K562 (cell line): ENCODE results near the gene PHB1. TPM values are rescaled to one million over a fixed set of nuclear protein-coding genes. Genes with fewer than 3 reads are reported as not detected.

Source experiments
- ATAC-seq: fragments of 200-7000 bp; cut with Tn5 transposase; 3 replicates; pipeline ENCODE4 v1.9.1; 2020; ENCODE audit warnings: moderate library complexity
- BruUV-seq: library from RNA; stranded (reverse); fragments of 400-500 nt; replicated peaks from 2 replicates; lab custom pipeline; 2021; lab: Mats Ljungman, UMichigan
- CTCF ChIA-PET: fragments of 300-600 bp; formaldehyde crosslinking; extraction: SDS; loops from one replicate; lab custom pipeline; 2021; ENCODE audit warnings: low intra/inter-chr PET ratio; lab: Yijun Ruan, JAX
- POLR2A ChIA-PET: fragments of 300-600, 350-650 bp; sonication (Branson Sonifier 250); formaldehyde crosslinking; extraction: SDS; loops from one replicate; lab custom pipeline; 2021; ENCODE audit warnings: antibody characterized with exemption, inconsistent platforms; lab: Yijun Ruan, JAX
- DNase-seq, 4 experiments: peaks; one replicate each; pipeline versions ENCODE4 v3.0.0 to v3.0.0-alpha.2; 2011 to 2018; ENCODE audit warnings: low spot score in 3 of 4, mixed read lengths in 3 of 4; ENCODE audit errors: extremely low read depth in 1 of 4
- FAIRE-seq: peaks from 2 replicates; lab custom pipeline; 2011; peaks lifted over from hg19 to GRCh38; lab: Jason Lieb, UNC
- H2AFZ ChIP-seq: 2 replicates; pipeline ENCODE4 v1.6.0; 2011; ENCODE audit warnings: low read depth, low read length, control low read depth, inconsistent platforms
- H3K27ac ChIP-seq: fragments of 200-600 bp; 3 replicates; pipeline ENCODE4 v1.8.0; 2011; ENCODE audit warnings: low read depth, mild to moderate bottlenecking, control low read depth, inconsistent platforms, low read length, moderate library complexity, mixed read lengths; ENCODE audit errors: extremely low read depth
- H3K27me3 ChIP-seq, 2 experiments: fragments of 300-600 bp in 1 of 2; 2 replicates in 1 of 2; 3 replicates in 1 of 2; pipeline versions ENCODE4 v1.6.0 to v1.8.0; 2011; ENCODE audit warnings: inconsistent platforms in 2 of 2, low read length in 2 of 2, mild to moderate bottlenecking in 1 of 2, mixed read lengths in 1 of 2, moderate library complexity in 1 of 2; ENCODE audit not compliant: control insufficient read depth in 2 of 2, insufficient read depth in 2 of 2
- H3K36me3 ChIP-seq: fragments of 300-600 bp; 3 replicates; pipeline ENCODE4 v1.8.0; 2011; ENCODE audit warnings: mild to moderate bottlenecking, low read length, inconsistent platforms; ENCODE audit not compliant: control insufficient read depth, insufficient read depth
- H3K4me1 ChIP-seq, 2 experiments: fragments of 200-600 bp in 1 of 2; replicated peaks in 1 of 2; 2 replicates in 1 of 2; 3 replicates in 1 of 2; pipeline versions ENCODE4 v1.5.1 to v1.8.0; 2011; ENCODE audit warnings: inconsistent platforms in 2 of 2, low read length in 2 of 2, mild to moderate bottlenecking in 1 of 2, mixed read lengths in 1 of 2, moderate library complexity in 1 of 2; ENCODE audit not compliant: control insufficient read depth in 2 of 2, insufficient read depth in 2 of 2
- H3K4me2 ChIP-seq: 2 replicates; pipeline ENCODE4 v1.6.1; 2011; ENCODE audit warnings: low read length, control low read depth, inconsistent platforms, mixed read lengths; ENCODE audit not compliant: insufficient read depth
- H3K4me3 ChIP-seq: fragments of 200-600 bp; sonication (generic), shearing (Covaris generic); 2 replicates; pipeline ENCODE4 v1.5.1; 2016; ENCODE audit warnings: control low read depth, inconsistent platforms
- H3K79me2 ChIP-seq: fragments of 200-600 bp; 3 replicates; pipeline ENCODE4 v1.8.0; 2011; ENCODE audit warnings: low read length, inconsistent platforms; ENCODE audit not compliant: control insufficient read depth, insufficient read depth
- H3K9ac ChIP-seq, 2 experiments: 2 replicates each; pipeline versions ENCODE4 v1.6.0 to v1.6.1; 2011; ENCODE audit warnings: low read depth in 2 of 2, low read length in 2 of 2, control low read depth in 1 of 2, inconsistent platforms in 1 of 2, mild to moderate bottlenecking in 1 of 2, mixed read lengths in 1 of 2; ENCODE audit not compliant: insufficient read depth in 1 of 2
- H3K9me1 ChIP-seq: one replicate; pipeline ENCODE4 v1.6.0; 2011; ENCODE audit warnings: inconsistent platforms, mild to moderate bottlenecking, low read length, moderate library complexity; ENCODE audit not compliant: control insufficient read depth, insufficient read depth
- H3K9me3 ChIP-seq: replicated peaks from 2 replicates; pipeline ENCODE4 v1.5.1; 2011; ENCODE audit warnings: low read depth, low read length, inconsistent platforms; ENCODE audit not compliant: control insufficient read depth, insufficient read depth
- H4K20me1 ChIP-seq: replicated peaks from 2 replicates; pipeline ENCODE4 v1.6.1; 2011; ENCODE audit warnings: low read length, inconsistent platforms, mixed read lengths; ENCODE audit not compliant: control insufficient read depth, insufficient read depth
- FOS ChIP-seq: IDR thresholded peaks from 3 replicates; pipeline ENCODE4 v1.6.1; 2011; ENCODE audit not compliant: insufficient read length; ENCODE audit errors: extremely low read depth
- HEY1 ChIP-seq: fragments of 250-450 bp; sonication (Bioruptor Pico); IDR thresholded peaks from 2 replicates; pipeline ENCODE4 v1.5.0; 2020; ENCODE audit warnings: mild to moderate bottlenecking, moderate library complexity, borderline replicate concordance
- KDM4B ChIP-seq, 2 experiments: fragments of 450-650 bp in 1 of 2; sonication (generic) in 1 of 2; IDR thresholded peaks; 2 replicates each; pipeline ENCODE4 v1.6.1; 2016 to 2017; ENCODE audit warnings: borderline replicate concordance in 2 of 2, antibody characterized with exemption in 1 of 2, low read depth in 1 of 2, mild to moderate bottlenecking in 1 of 2
- LCOR ChIP-seq: sonication (generic); formaldehyde crosslinking; IDR thresholded peaks from 2 replicates; pipeline ENCODE4 v1.8.0; 2022; ENCODE audit warnings: mild to moderate bottlenecking, missing genetic modification reagents
- RBM34 ChIP-seq: fragments of 200-400 bp; formaldehyde crosslinking; IDR thresholded peaks from 2 replicates; pipeline ENCODE4 v1.6.1; 2018; ENCODE audit warnings: low read length, borderline replicate concordance; ENCODE audit not compliant: insufficient read depth
- RFX1 ChIP-seq: fragments of 450-650 bp; IDR thresholded peaks from 2 replicates; pipeline ENCODE4 v1.6.1; 2016; ENCODE audit warnings: mild to moderate bottlenecking, moderate library complexity
- SNRNP70 ChIP-seq: fragments of 200-400 bp; formaldehyde crosslinking; optimal IDR thresholded peaks from 2 replicates; pipeline ENCODE3; 2017; ENCODE audit warnings: low read depth, low read length
- TBL1XR1 ChIP-seq, 2 experiments: IDR thresholded peaks; 2 replicates each; pipeline ENCODE4 v1.6.1; 2012; ENCODE audit warnings: improper control_type of control experiment in 2 of 2, low read length in 2 of 2, mild to moderate bottlenecking in 1 of 2
- ZFPM2 ChIP-seq: fragments of 250-450 bp; sonication (Bioruptor Pico); IDR thresholded peaks from 2 replicates; pipeline ENCODE4 v1.5.1; 2022; ENCODE audit warnings: mild to moderate bottlenecking
- ZNF184 ChIP-seq: sonication (generic); formaldehyde crosslinking; IDR thresholded peaks from 2 replicates; pipeline ENCODE4 v1.5.0; 2020; ENCODE audit warnings: missing genetic modification reagents
- ZNF324 ChIP-seq: fragments of 250-450 bp; sonication (Bioruptor Pico); IDR thresholded peaks from 2 replicates; pipeline ENCODE4 v1.4.0; 2020; ENCODE audit warnings: mild to moderate bottlenecking
- WGBS: fragments of 100-300 bp; shearing (Covaris generic); methylation state at CpG from one replicate; pipeline ENCODE4 v1.1.6; 2016; ENCODE audit warnings: low coverage, mixed read lengths; ENCODE audit not compliant: insufficient coverage; ENCODE audit errors: missing lambda C conversion rate; 5-methylcytosine and 5-hydroxymethylcytosine counted together
- in situ Hi-C: fragments of 300-500 bp; cut with MboI; formaldehyde crosslinking; loops from 4 replicates; pipeline ENCODE4 v1.15.0; 2018; ENCODE audit warnings: inconsistent platforms, mixed read lengths
- intact Hi-C: fragments of 100-400 bp; cut with micrococcal nuclease; formaldehyde crosslinking; loops from 2 replicates; pipeline ENCODE4 v1.14.2; 2022
- polyA plus RNA-seq, 8 experiments: library from polyadenylated mRNA; depleted of rRNA in 4 of 8; stranded (reverse) in 5 of 8; unstranded in 3 of 8; fragments of >200 nt; fragmentation: Nextera tagmentation in 2 of 8; fragmentation: Illumina TruSeq in 1 of 8; extraction: Ambion mirVana in 2 of 8; extraction: Trizol in 1 of 8; gene quantifications; 2 replicates each; pipeline versions ENCODE4 v1.2.1 to v1.2.3, GENCODE V29; 2011 to 2014; ENCODE audit warnings: inconsistent platforms in 1 of 8, missing spikeins in 1 of 8
- total RNA-seq, 7 experiments: library from RNA; depleted of rRNA in 6 of 7; stranded (reverse); fragments of >200 nt in 6 of 7; fragmentation: Illumina TruSeq in 2 of 7; extraction: Trizol in 2 of 7; gene quantifications; 2 replicates each; pipeline versions ENCODE4 v1.2.1 to v1.2.3, GENCODE V29; 2011 to 2021; ENCODE audit warnings: low replicate concordance in 1 of 7
- TF ChIP-seq, protein P1 (sequence below): fragments of 250-450 bp; sonication (Bioruptor Pico); IDR thresholded peaks from 2 replicates; pipeline ENCODE4 v1.8.0; 2021; ENCODE audit warnings: moderate library complexity, mild to moderate bottlenecking, inconsistent platforms
- TF ChIP-seq, protein P2 (sequence below): fragments of 150-350 bp; IDR thresholded peaks from 2 replicates; pipeline ENCODE4 v1.6.1; 2014; ENCODE audit warnings: low read depth, mild to moderate bottlenecking, low read length, borderline replicate concordance
- TF ChIP-seq, protein P3 (sequence below): sonication (generic); formaldehyde crosslinking; IDR thresholded peaks from 2 replicates; pipeline ENCODE4 v1.8.1; 2022; ENCODE audit warnings: missing genetic modification reagents

The PHB1 gene
- total and polyA plus RNA-seq, 9 of the 15 experiments (the other 6 are each of a cell fraction or from before 2014, with no cell fraction given): 191 to 818 (median 349) TPM

DNA sequence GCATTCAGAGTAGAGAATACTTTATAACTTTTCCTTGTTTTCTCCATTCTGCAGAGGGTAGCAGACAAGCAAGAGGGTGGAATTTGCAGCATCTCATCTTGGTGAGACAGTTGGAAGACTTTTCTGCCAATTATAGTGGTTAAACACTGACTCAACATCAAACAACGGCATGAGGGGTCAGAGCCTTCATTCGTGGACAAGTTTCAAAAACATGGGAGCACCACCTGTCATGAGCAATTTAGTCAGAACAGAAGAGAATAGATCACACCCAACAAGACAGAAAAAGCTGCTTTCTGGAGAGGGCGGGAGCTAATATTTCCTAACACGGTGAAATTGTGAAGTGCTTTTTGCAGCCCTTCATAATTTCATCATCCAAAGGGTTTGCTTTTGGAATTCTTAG, 34.8 kb downstream of the PHB1 start:
- TF ChIP-seq, protein P1, sequence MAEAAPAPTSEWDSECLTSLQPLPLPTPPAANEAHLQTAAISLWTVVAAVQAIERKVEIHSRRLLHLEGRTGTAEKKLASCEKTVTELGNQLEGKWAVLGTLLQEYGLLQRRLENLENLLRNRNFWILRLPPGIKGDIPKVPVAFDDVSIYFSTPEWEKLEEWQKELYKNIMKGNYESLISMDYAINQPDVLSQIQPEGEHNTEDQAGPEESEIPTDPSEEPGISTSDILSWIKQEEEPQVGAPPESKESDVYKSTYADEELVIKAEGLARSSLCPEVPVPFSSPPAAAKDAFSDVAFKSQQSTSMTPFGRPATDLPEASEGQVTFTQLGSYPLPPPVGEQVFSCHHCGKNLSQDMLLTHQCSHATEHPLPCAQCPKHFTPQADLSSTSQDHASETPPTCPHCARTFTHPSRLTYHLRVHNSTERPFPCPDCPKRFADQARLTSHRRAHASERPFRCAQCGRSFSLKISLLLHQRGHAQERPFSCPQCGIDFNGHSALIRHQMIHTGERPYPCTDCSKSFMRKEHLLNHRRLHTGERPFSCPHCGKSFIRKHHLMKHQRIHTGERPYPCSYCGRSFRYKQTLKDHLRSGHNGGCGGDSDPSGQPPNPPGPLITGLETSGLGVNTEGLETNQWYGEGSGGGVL (CRISPR knock-in tag): no peak
- no peak for TF ChIP-seq ZNF324 (CRISPR knock-in tag)
- TF ChIP-seq KDM4B (IDR thresholded peaks at IDR 0.05; ENCODE audit: borderline replicate concordance in 2 of 2, low read depth in 1 of 2): no peak
- TF ChIP-seq ZNF184: no peak
- no peak for TF ChIP-seq ZFPM2
- TF ChIP-seq HEY1 (CRISPR knock-in tag): no peak
- TF ChIP-seq RFX1: no peak
- no peak for TF ChIP-seq LCOR
- TF ChIP-seq, protein P2, sequence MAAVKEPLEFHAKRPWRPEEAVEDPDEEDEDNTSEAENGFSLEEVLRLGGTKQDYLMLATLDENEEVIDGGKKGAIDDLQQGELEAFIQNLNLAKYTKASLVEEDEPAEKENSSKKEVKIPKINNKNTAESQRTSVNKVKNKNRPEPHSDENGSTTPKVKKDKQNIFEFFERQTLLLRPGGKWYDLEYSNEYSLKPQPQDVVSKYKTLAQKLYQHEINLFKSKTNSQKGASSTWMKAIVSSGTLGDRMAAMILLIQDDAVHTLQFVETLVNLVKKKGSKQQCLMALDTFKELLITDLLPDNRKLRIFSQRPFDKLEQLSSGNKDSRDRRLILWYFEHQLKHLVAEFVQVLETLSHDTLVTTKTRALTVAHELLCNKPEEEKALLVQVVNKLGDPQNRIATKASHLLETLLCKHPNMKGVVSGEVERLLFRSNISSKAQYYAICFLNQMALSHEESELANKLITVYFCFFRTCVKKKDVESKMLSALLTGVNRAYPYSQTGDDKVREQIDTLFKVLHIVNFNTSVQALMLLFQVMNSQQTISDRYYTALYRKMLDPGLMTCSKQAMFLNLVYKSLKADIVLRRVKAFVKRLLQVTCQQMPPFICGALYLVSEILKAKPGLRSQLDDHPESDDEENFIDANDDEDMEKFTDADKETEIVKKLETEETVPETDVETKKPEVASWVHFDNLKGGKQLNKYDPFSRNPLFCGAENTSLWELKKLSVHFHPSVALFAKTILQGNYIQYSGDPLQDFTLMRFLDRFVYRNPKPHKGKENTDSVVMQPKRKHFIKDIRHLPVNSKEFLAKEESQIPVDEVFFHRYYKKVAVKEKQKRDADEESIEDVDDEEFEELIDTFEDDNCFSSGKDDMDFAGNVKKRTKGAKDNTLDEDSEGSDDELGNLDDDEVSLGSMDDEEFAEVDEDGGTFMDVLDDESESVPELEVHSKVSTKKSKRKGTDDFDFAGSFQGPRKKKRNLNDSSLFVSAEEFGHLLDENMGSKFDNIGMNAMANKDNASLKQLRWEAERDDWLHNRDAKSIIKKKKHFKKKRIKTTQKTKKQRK: no peak
- TF ChIP-seq SNRNP70: no peak
- no peak for TF ChIP-seq FOS
- no peak for TF ChIP-seq TBL1XR1 (IDR thresholded peaks at IDR 0.05; ENCODE audit: low read length in 2 of 2)
- TF ChIP-seq, protein P3, sequence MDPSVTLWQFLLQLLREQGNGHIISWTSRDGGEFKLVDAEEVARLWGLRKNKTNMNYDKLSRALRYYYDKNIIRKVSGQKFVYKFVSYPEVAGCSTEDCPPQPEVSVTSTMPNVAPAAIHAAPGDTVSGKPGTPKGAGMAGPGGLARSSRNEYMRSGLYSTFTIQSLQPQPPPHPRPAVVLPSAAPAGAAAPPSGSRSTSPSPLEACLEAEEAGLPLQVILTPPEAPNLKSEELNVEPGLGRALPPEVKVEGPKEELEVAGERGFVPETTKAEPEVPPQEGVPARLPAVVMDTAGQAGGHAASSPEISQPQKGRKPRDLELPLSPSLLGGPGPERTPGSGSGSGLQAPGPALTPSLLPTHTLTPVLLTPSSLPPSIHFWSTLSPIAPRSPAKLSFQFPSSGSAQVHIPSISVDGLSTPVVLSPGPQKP (CRISPR knock-in tag): no peak
- TF ChIP-seq RBM34: no peak
- CTCF ChIA-PET: interaction anchor here (0.6 kb wide), 1 partner anchor 27 kb away, joined by 4 read pairs; no protein-coding TSS in a partner anchor
- no peak overlapping the region for H3K27ac ChIP-seq
- ATAC-seq: no peak
- H2AFZ ChIP-seq: no peak overlapping the region
- H3K9me3 ChIP-seq: no peaks in the 10 kb centered on the region
- intact Hi-C loops: no loop called here
- H3K79me2 ChIP-seq: no peaks in the 10 kb centered on the region
- H3K4me3 ChIP-seq: no peak overlapping the region
- no peak for FAIRE-seq
- H3K36me3 ChIP-seq: no peaks in the 10 kb centered on the region
- no peaks in the 10 kb centered on the region for H3K9me1 ChIP-seq
- no peak for DNase-seq
- 14% methylated on average over 4 of the region's 4 CpGs for WGBS
- H3K27me3 ChIP-seq: peaks cover 0 to 9% of the 10 kb centered on the region in 2 experiments; a peak in 1 of 5 replicates
- BruUV-seq: no TSS peak
- no peaks in the 10 kb centered on the region for H4K20me1 ChIP-seq
- peaks cover 0 to 5% of the 10 kb centered on the region in 2 experiments; a peak in 1 of 5 replicates for H3K4me1 ChIP-seq
- POLR2A ChIA-PET: no interaction called here
- no peak overlapping the region for H3K4me2 ChIP-seq
- H3K9ac ChIP-seq: no peak overlapping the region
- in situ Hi-C loops: no loop called here
